Right lobe of liver (tissue), 6 donors: ENCODE measurements around the gene CCDC6. TPM values are rescaled to one million over a fixed set of nuclear protein-coding genes. Genes with fewer than 3 reads are reported as not detected.
"Not testable (repeated sequence)": the region's sequence is repeated elsewhere in the genome, so short reads cannot be mapped to it uniquely, and the experiment has no call there.

Experiments used
- ATAC-seq, 4 donors: fragments of 200-7000 bp; cut with Tn5 transposase; one replicate each; pipeline ENCODE4 v1.9.1; 2020; ENCODE audit warnings: mild to moderate bottlenecking in 4 of 4, moderate library complexity in 4 of 4
- DNase-seq, 3 donors: peaks; one replicate each; pipeline ENCODE4 v3.0.0-alpha.2; 2020
- H3K27ac ChIP-seq, 3 donors: fragments of 200-600 bp; one replicate each; pipeline ENCODE4 v1.8.0; 2022
- H3K27me3 ChIP-seq, 2 donors: fragments of 200-600 bp; one replicate each; pipeline ENCODE4 v1.8.0; 2022
- H3K36me3 ChIP-seq, 4 donors: fragments of 200-600 bp; sonication (generic) in 1 of 4; one replicate each; pipeline versions ENCODE4 v1.5.1 to v1.8.0; 2017 to 2022; ENCODE audit warnings: control low read depth in 1 of 4
- H3K4me1 ChIP-seq, 4 donors: fragments of 200-600 bp; sonication (generic) in 1 of 4; one replicate each; pipeline versions ENCODE4 v1.5.1 to v1.8.0; 2017 to 2022; ENCODE audit warnings: control low read depth in 1 of 4
- H3K4me3 ChIP-seq, 3 donors: fragments of 200-600 bp; one replicate each; pipeline ENCODE4 v1.8.0; 2022
- H3K9me3 ChIP-seq, 4 donors: fragments of 200-600 bp; sonication (generic) in 1 of 4; one replicate each; pipeline versions ENCODE4 v1.5.1 to v1.8.0; 2017 to 2022; ENCODE audit warnings: control low read depth in 1 of 4
- CTCF ChIP-seq, 4 donors: fragments of 200-600 bp in 3 of 4; fragments of 450-650 bp in 1 of 4; IDR thresholded peaks; one replicate each; pipeline versions ENCODE4 v1.5.1 to v1.8.0; 2016 to 2022; ENCODE audit warnings: antibody characterized with exemption in 4 of 4, mild to moderate bottlenecking in 2 of 4
- POLR2A ChIP-seq: fragments of 450-650 bp; IDR thresholded peaks from one replicate; pipeline ENCODE4 v1.6.1; 2017; ENCODE audit warnings: antibody characterized with exemption, mild to moderate bottlenecking
- WGBS: methylation state at CpG from one replicate; pipeline ENCODE4 v1.1.6; 2018; ENCODE audit warnings: low coverage, low lambda C conversion rate; ENCODE audit not compliant: insufficient coverage; ENCODE audit errors: missing lambda C conversion rate; 5-methylcytosine and 5-hydroxymethylcytosine counted together
- intact Hi-C, 2 donors: fragments of 100-400 bp; cut with DNase I; formaldehyde crosslinking; loops; one replicate each; pipeline versions ENCODE4 v1.11.2 to v1.14.1; 2022
- total RNA-seq, 6 experiments: library from RNA; depleted of rRNA in 2 of 6; stranded (reverse); fragments of >200 nt in 2 of 6; fragmentation: NEBNext Ultra II Directional in 3 of 6; extraction: Animal tissue kit (Norgen Biotek cat#: 25700) in 3 of 6; gene quantifications; one replicate each; pipeline versions ENCODE4 v1.1.0 to v1.2.4, GENCODE V29; 2016 to 2023
- donor health status: DM: no; HTN: yes; CAD: no.
- donor health status: DM: no; HTN: no; CAD: no.
- donor health status: DM: no; HTN: no; CAD: no.
- donor health status: DM: no; HTN: yes; CAD: no.
- donor health status: DM: no; HTN: yes; CAD: no.

The CCDC6 gene
- total RNA-seq, 6 experiments from 2014 or later, result 9.2 to 20.4 (median 14.8) TPM

DNA sequence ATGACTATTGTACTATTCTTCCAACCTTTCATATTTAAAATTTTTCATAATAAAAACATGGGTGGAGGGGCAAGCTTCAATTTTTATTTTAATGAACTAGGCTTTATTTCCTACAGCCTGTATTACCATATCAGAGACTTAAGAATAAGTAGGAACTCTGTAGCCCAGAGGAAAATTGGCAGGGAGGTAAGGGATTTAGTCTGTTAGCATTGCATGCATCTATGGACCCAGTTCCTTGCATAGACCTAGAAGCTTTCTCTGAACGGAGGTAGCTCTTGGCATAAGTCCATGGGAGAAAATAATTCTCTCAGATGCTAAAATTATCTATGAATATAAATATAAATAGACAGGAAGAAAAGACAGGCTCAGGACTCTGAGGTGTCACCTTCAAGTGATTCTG, 31.4 kb upstream of the CCDC6 start:
- TF ChIP-seq CTCF (IDR thresholded peaks at IDR 0.05) (no peak), POLR2A (no peak)
- 37% methylated on average over 1 of the region's 1 CpG for WGBS
- H3K27me3 ChIP-seq, result no peaks in the 10 kb centered on the region
- H3K27ac ChIP-seq, result no peak overlapping the region
- intact Hi-C loops, result no loop called here
- DNase-seq, result no peak
- H3K9me3 ChIP-seq, result no peaks in the 10 kb centered on the region
- H3K36me3 ChIP-seq, result no peaks in the 10 kb centered on the region
- no peak overlapping the region for H3K4me3 ChIP-seq
- H3K4me1 ChIP-seq, result no peaks in the 10 kb centered on the region
- no peak for ATAC-seq

GRCh38 chr10:59934701-59935100, 28.3 kb upstream of the CCDC6 start:
- intact Hi-C loops, result no loop called here
- WGBS, result 51% methylated on average over 2 of the region's 2 CpGs

DNA sequence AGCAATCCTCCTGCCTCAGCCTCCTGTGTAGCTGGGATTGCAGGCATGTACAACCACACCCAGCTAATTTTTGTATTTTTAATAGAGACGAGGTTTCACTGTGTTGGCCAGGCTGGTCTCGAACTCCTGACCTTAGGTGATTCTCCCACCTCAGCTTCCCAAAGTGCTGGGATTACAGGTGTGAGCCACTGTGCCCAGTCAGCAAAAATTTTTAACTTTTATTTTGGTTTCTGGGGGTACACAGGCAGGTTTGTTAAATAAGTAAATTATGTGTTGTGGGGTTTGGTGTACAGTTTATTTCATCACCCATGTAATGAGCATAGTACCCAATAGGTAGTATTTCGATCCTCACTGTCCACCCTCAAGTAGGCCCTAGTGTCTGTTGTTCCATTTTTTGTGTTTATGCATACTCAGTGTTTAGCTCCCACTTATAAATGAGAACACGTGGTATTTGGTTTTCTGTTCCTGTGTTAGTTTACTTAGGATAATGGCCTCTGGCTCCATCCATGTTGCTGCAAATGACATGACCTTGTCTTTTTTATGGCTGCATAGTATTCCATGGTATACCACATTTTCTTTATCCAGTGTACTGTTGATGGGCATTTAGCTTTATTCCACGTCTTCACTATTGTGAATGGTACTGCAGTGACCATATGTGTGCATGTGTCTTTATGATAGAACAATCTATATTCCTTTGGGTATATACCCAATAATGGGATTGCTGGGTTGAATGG, 24.6 kb upstream of the CCDC6 start:
- H3K9me3 ChIP-seq, ATAC-seq, H3K27me3 ChIP-seq, H3K4me3 ChIP-seq, intact Hi-C loops, H3K36me3 ChIP-seq, H3K4me1 ChIP-seq, DNase-seq, H3K27ac ChIP-seq: not testable (repeated sequence)
- 65% methylated on average over 5 of the region's 5 CpGs for WGBS

More at GRCh38 chr10:59934701-59935100, 28.3 kb upstream of the CCDC6 start:
- DNase-seq, result no peak
- Histone ChIP-seq H3K4me3 (no peak overlapping the region), H3K9me3 (no peaks in the 10 kb centered on the region), H3K36me3 (no peaks in the 10 kb centered on the region), H3K27ac (no peak overlapping the region), H3K4me1 (no peaks in the 10 kb centered on the region), H3K27me3 (no peaks in the 10 kb centered on the region)
- TF ChIP-seq CTCF (IDR thresholded peaks at IDR 0.05) (no peak), POLR2A (no peak)
- ATAC-seq, result no peak

GRCh38 chr10:59926086-59926485, 19.7 kb upstream of the CCDC6 start:
- Histone ChIP-seq H3K36me3 (no peaks in the 10 kb centered on the region), H3K27me3 (no peaks in the 10 kb centered on the region), H3K27ac (no peak overlapping the region), H3K4me1 (no peaks in the 10 kb centered on the region), H3K4me3 (no peak overlapping the region), H3K9me3 (peaks cover 0 to 4% (median 0%) of the 10 kb centered on the region in 4 donors)
- TF ChIP-seq POLR2A (no peak), CTCF (IDR thresholded peaks at IDR 0.05) (no peak)
- 81% methylated on average over 2 of the region's 2 CpGs for WGBS
- DNase-seq, result no peak
- ATAC-seq, result no peak
- intact Hi-C loops, result no loop called here

DNA sequence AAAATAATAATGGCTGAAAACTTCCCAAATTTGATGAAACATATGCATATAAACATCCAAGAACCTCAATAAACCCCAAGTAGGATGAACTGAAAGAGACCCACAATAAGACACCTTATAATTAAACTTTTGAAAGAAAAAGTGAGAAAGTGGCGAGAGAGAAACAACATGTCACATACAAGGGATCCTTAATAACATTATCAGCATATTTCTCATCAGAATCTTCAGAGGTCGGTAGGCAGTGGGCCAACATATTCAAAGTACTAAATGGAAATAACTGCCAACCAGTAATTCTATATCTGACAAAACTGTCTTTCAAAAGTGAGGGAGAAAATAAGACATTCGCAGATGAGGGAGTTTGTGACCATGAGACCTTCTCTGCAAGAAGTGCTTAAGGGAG, 16.6 kb upstream of the CCDC6 start:
- Histone ChIP-seq H3K9me3 (peaks cover 0 to 4% (median 0%) of the 10 kb centered on the region in 4 donors), H3K4me3 (no peak overlapping the region), H3K4me1 (no peaks in the 10 kb centered on the region), H3K36me3 (no peaks in the 10 kb centered on the region), H3K27me3 (no peaks in the 10 kb centered on the region), H3K27ac (no peak overlapping the region)
- intact Hi-C loops, result no loop called here
- TF ChIP-seq CTCF (IDR thresholded peaks at IDR 0.05), result no peak
- TF ChIP-seq POLR2A, result no peak
- DNase-seq (no peak), ATAC-seq (no peak)
- 52% methylated on average over 3 of the region's 3 CpGs for WGBS
